COR-L47 (cell line): Measurements from ENCODE around the gene PAFAH1B2.

Experiments
- DNase-seq: peaks from one replicate; lab custom pipeline; 2025; lab: John Stamatoyannopoulos, UW

PAFAH1B2 gene

GRCh38 chr11:117220999-117221774 lies 77.1 kb downstream of the PAFAH1B2 start:
- no peak for DNase-seq

GRCh38 chr11:117221775-117222517 lies 77.9 kb downstream of the PAFAH1B2 start:
- peak; percentile 66 for DNase-seq

DNA sequence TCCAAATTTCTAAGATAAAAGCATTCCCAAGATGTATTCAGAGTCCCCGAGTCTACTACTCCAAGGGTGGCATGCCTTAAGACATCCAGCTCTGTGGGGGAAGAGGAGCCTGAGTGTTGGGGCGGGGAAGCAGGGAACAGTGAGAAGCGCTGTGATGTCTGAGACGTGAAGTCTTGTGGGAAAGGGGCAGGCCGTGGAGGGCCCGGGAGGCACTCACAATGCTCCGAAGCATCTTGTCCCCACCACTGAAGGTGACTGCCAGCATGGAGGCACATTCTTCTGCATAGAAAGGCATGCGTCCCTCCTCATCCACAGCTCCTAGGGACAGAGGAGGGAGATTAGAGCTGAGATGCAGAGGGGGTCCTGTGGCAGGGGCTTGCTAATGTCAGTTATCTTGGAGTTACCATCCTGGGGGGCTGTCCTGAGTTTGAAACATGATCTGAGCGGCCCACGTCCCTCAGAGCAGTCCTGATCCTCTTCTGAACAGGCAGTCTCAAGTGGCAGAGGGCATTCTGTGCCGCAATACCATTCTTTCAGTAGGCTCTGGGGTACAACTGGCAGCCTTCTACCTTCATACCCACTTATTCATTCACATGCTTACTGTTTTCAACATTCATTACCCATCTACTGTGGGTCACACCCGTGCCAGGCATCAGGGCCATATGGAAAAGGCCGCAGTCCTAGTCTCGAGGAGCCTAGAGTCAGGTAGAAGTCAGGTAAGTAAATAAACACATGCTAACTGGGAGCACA lies 79.1 kb downstream of the PAFAH1B2 start:
- DNase-seq, result no peak

GRCh38 chr11:117223741-117224689 lies 79.9 kb downstream of the PAFAH1B2 start:
- no peak for DNase-seq

DNA sequence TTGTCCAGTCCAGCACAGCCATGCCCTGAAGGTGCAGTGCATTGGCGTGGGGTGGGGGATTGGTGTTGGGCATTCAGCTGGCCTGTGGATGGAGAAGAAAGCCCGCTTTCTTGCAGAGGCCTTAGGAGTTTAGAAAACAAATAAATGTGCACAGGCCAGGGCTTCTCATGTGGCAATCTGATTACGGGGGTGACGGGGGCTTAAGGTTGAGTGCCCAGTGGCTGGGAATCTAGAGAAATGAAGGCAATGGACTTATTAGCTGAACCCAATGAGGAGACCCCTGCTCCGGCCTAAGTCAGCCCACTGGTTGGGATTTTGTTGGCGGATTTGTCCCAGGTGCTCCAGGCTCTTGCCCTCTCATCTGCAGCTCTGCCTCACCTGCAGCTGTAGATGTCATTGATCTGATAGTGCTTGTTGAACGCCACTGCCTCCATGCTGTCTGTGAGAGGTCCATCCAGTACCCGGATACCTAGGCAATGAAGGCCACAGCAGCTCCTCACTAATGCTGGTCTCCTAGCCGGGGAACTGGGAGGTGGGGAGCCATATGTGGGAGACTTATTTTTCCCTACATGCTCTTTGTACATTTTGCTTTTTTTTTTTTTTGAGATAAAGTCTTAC lies 81.6 kb downstream of the PAFAH1B2 start:
- no peak for DNase-seq
